GM18907 (cell line): ENCODE results near the gene NCR2.

Experiments
- ATAC-seq: cut with Tn5 transposase; IDR thresholded peaks from one replicate; pipeline ENCODE4 v1.9.1; 2021; ENCODE audit warnings: mild to moderate bottlenecking, moderate library complexity; ENCODE audit not compliant: unreplicated experiment

Gene NCR2

GRCh38 chr6:41327177-41327576 lies 8.2 kb upstream of the NCR2 start:
- no peak for ATAC-seq

GRCh38 chr6:41331401-41332150 lies 3.8 kb upstream of the NCR2 start:
- ATAC-seq = no peak

- ATAC-seq = no peak
Measured at GRCh38 chr6:41332241-41332640, 3.2 kb upstream of the NCR2 start.

- no peak for ATAC-seq
Measured at GRCh38 chr6:41332842-41333736, 2.3 kb upstream of the NCR2 start.

GRCh38 chr6:41334482-41335040 lies 847 bp upstream of the NCR2 start:
- ATAC-seq = peak; percentile 10

GRCh38 chr6:41335943-41336342 lies 535 bp downstream of the NCR2 start:
- no peak for ATAC-seq

- no peak for ATAC-seq
Measured at GRCh38 chr6:41336824-41337223, 1.4 kb downstream of the NCR2 start.

GRCh38 chr6:41337709-41338108 lies 2.3 kb downstream of the NCR2 start:
- no peak for ATAC-seq

GRCh38 chr6:41338659-41339058 lies 3.3 kb downstream of the NCR2 start:
- ATAC-seq = no peak

- no peak for ATAC-seq
Measured at GRCh38 chr6:41341580-41341979, 6.2 kb downstream of the NCR2 start.

GRCh38 chr6:41342241-41342640 lies 6.8 kb downstream of the NCR2 start:
- ATAC-seq = no peak

- ATAC-seq = no peak
Measured at GRCh38 chr6:41343641-41344187, 8.3 kb downstream of the NCR2 start.

GRCh38 chr6:41344876-41345275 lies 9.5 kb downstream of the NCR2 start:
- peak; percentile 76 for ATAC-seq

GRCh38 chr6:41345901-41346300 lies 10.5 kb downstream of the NCR2 start:
- ATAC-seq = no peak

GRCh38 chr6:41346441-41346840 lies 11.0 kb downstream of the NCR2 start:
- ATAC-seq = no peak

GRCh38 chr6:41347378-41348050 lies 12.1 kb downstream of the NCR2 start:
- no peak for ATAC-seq

GRCh38 chr6:41348934-41349333 lies 13.5 kb downstream of the NCR2 start:
- ATAC-seq = no peak

GRCh38 chr6:41352396-41352795 lies 17.0 kb downstream of the NCR2 start:
- ATAC-seq = no peak

GRCh38 chr6:41352907-41353306 lies 17.5 kb downstream of the NCR2 start:
- ATAC-seq = no peak

GRCh38 chr6:41353333-41353732 lies 17.9 kb downstream of the NCR2 start:
- no peak for ATAC-seq

- no peak for ATAC-seq
Measured at GRCh38 chr6:41355952-41356351, 20.5 kb downstream of the NCR2 start.
